ENCODE results near the gene RAMAC.

The RAMAC gene

GRCh38 chr15:82968066-82968465 is 17.9 kb upstream of the RAMAC start:
- no peaks in the 10 kb centered on the region for H3K9me3 ChIP-seq (replicated peaks in 1 of 2; ENCODE audit: control insufficient read depth in 2 of 2, insufficient read depth in 1 of 2, low read depth in 1 of 2, low read length in 2 of 2)
- H2AFZ ChIP-seq (ENCODE audit: low read length), result no peak overlapping the region
- H3K14ac ChIP-seq (ENCODE audit: low read length), result no peak overlapping the region
- H2BK12ac ChIP-seq (ENCODE audit: low read length), result no peak overlapping the region
- no peak overlapping the region for H4K91ac ChIP-seq (ENCODE audit: low read depth, low read length, poor library complexity)
- H3K18ac ChIP-seq (ENCODE audit: low read length), result no peak overlapping the region
- no peak overlapping the region for H3K9ac ChIP-seq (ENCODE audit: low read depth, low read length, poor library complexity)
- no peak overlapping the region for H2BK120ac ChIP-seq (ENCODE audit: low read depth, low read length)
- no peaks in the 10 kb centered on the region for H3K36me3 ChIP-seq (replicated peaks in 1 of 2; ENCODE audit: control insufficient read depth in 2 of 2, insufficient read depth in 2 of 2, low read length in 2 of 2)
- no peaks in the 10 kb centered on the region for H3K79me1 ChIP-seq (ENCODE audit: low read depth, low read length)
- no CpG with 5 or more reads among the region's 4 CpGs for WGBS, 2 donors (ENCODE audit: extremely low coverage in 2 of 2, insufficient read length in 2 of 2, insufficient replicate concordance in 1 of 2)
- H3K4me3 ChIP-seq (ENCODE audit: low read length in 2 of 2), result no peak overlapping the region
- H2BK15ac ChIP-seq (ENCODE audit: low read length), result no peak overlapping the region
- H3K4ac ChIP-seq (ENCODE audit: low read length), result no peak overlapping the region
- H3K27me3 ChIP-seq (ENCODE audit: control insufficient read depth in 3 of 3, insufficient read depth in 3 of 3, low read depth in 1 of 3, low read length in 3 of 3), result no peaks in the 10 kb centered on the region
- H3K4me1 ChIP-seq (ENCODE audit: control insufficient read depth in 2 of 2, insufficient read depth in 1 of 2, low read depth in 1 of 2, low read length in 2 of 2), result no peaks in the 10 kb centered on the region
- no peak overlapping the region for H2AK5ac ChIP-seq (ENCODE audit: low read depth, low read length)
- H2BK5ac ChIP-seq (ENCODE audit: low read length), result no peak overlapping the region
- no peak overlapping the region for H3K27ac ChIP-seq (replicated peaks; ENCODE audit: low read length)
- no peak overlapping the region for H3K4me2 ChIP-seq (ENCODE audit: insufficient read depth, low read length, poor library complexity, severe bottlenecking)
- no peak overlapping the region for H3K23ac ChIP-seq (ENCODE audit: low read depth, low read length, poor library complexity)
- DNase-seq (ENCODE audit: low spot score), result no peak
- no peak overlapping the region for H4K8ac ChIP-seq (ENCODE audit: low read depth, low read length)

DNA sequence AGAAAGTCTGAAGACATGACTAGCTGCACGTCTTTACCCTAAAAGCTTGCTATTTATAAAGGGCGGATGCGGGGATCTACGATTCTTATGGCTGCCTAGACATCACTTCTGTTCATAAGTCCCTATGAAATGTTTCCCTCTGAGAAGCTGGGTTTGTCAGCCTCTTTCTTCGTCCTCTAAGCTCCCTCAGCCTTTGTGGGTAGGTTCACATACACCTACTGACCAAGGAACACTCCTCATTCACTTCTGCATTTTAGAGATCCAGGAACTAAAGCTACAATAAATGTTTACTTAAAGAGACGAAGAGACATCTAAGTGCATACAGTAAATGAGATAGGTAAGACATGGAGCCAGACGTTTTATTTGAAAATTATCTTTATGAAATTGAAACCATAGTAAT is 16.7 kb upstream of the RAMAC start:
- Histone ChIP-seq H4K8ac (ENCODE audit: low read depth, low read length) (no peak overlapping the region), H3K23ac (ENCODE audit: low read depth, low read length, poor library complexity) (no peak overlapping the region), H3K18ac (ENCODE audit: low read length) (no peak overlapping the region), H3K9me3 (replicated peaks in 1 of 2; ENCODE audit: control insufficient read depth in 2 of 2, insufficient read depth in 1 of 2, low read depth in 1 of 2, low read length in 2 of 2) (no peaks in the 10 kb centered on the region), H2AFZ (ENCODE audit: low read length) (no peak overlapping the region), H3K4me1 (ENCODE audit: control insufficient read depth in 2 of 2, insufficient read depth in 1 of 2, low read depth in 1 of 2, low read length in 2 of 2) (no peaks in the 10 kb centered on the region), H3K79me1 (ENCODE audit: low read depth, low read length) (no peaks in the 10 kb centered on the region), H3K27ac (replicated peaks; ENCODE audit: low read length) (no peak overlapping the region), H2BK15ac (ENCODE audit: low read length) (no peak overlapping the region), H3K27me3 (ENCODE audit: control insufficient read depth in 3 of 3, insufficient read depth in 3 of 3, low read depth in 1 of 3, low read length in 3 of 3) (no peaks in the 10 kb centered on the region), H3K4ac (ENCODE audit: low read length) (no peak overlapping the region), H3K36me3 (replicated peaks in 1 of 2; ENCODE audit: control insufficient read depth in 2 of 2, insufficient read depth in 2 of 2, low read length in 2 of 2) (no peaks in the 10 kb centered on the region), H3K14ac (ENCODE audit: low read length) (no peak overlapping the region), H3K4me3 (ENCODE audit: low read length in 2 of 2) (no peak overlapping the region), H4K91ac (ENCODE audit: low read depth, low read length, poor library complexity) (no peak overlapping the region), H3K4me2 (ENCODE audit: insufficient read depth, low read length, poor library complexity, severe bottlenecking) (no peak overlapping the region), H3K9ac (ENCODE audit: low read depth, low read length, poor library complexity) (no peak overlapping the region), H2BK5ac (ENCODE audit: low read length) (no peak overlapping the region), H2AK5ac (ENCODE audit: low read depth, low read length) (no peak overlapping the region), H2BK12ac (ENCODE audit: low read length) (no peak overlapping the region), H2BK120ac (ENCODE audit: low read depth, low read length) (no peak overlapping the region)
- no CpG with 5 or more reads among the region's 7 CpGs for WGBS, 2 donors (ENCODE audit: extremely low coverage in 2 of 2, insufficient read length in 2 of 2, insufficient replicate concordance in 1 of 2)
- DNase-seq (ENCODE audit: low spot score), result no peak

- no peak overlapping the region for H3K9ac ChIP-seq (ENCODE audit: low read depth, low read length, poor library complexity)
- H3K23ac ChIP-seq (ENCODE audit: low read depth, low read length, poor library complexity), result no peak overlapping the region
- no peak overlapping the region for H3K14ac ChIP-seq (ENCODE audit: low read length)
- no peak overlapping the region for H2BK5ac ChIP-seq (ENCODE audit: low read length)
- H3K4me3 ChIP-seq (ENCODE audit: low read length in 2 of 2), result no peak overlapping the region
- no peak overlapping the region for H2BK15ac ChIP-seq (ENCODE audit: low read length)
- no peak for DNase-seq (ENCODE audit: low spot score)
- H3K4me1 ChIP-seq (ENCODE audit: control insufficient read depth in 2 of 2, insufficient read depth in 1 of 2, low read depth in 1 of 2, low read length in 2 of 2), result no peaks in the 10 kb centered on the region
- H3K27ac ChIP-seq (replicated peaks; ENCODE audit: low read length), result no peak overlapping the region
- H4K8ac ChIP-seq (ENCODE audit: low read depth, low read length), result no peak overlapping the region
- H3K18ac ChIP-seq (ENCODE audit: low read length), result no peak overlapping the region
- H3K27me3 ChIP-seq (ENCODE audit: control insufficient read depth in 3 of 3, insufficient read depth in 3 of 3, low read depth in 1 of 3, low read length in 3 of 3), result no peaks in the 10 kb centered on the region
- no peak overlapping the region for H2BK12ac ChIP-seq (ENCODE audit: low read length)
- no peak overlapping the region for H3K4ac ChIP-seq (ENCODE audit: low read length)
- no peak overlapping the region for H2AFZ ChIP-seq (ENCODE audit: low read length)
- no CpG with 5 or more reads among the region's 3 CpGs for WGBS, 2 donors (ENCODE audit: extremely low coverage in 2 of 2, insufficient read length in 2 of 2, insufficient replicate concordance in 1 of 2)
- H3K9me3 ChIP-seq (replicated peaks in 1 of 2; ENCODE audit: control insufficient read depth in 2 of 2, insufficient read depth in 1 of 2, low read depth in 1 of 2, low read length in 2 of 2), result no peaks in the 10 kb centered on the region
- H2BK120ac ChIP-seq (ENCODE audit: low read depth, low read length), result no peak overlapping the region
- H3K79me1 ChIP-seq (ENCODE audit: low read depth, low read length), result no peaks in the 10 kb centered on the region
- H3K4me2 ChIP-seq (ENCODE audit: insufficient read depth, low read length, poor library complexity, severe bottlenecking), result no peak overlapping the region
- H3K36me3 ChIP-seq (replicated peaks in 1 of 2; ENCODE audit: control insufficient read depth in 2 of 2, insufficient read depth in 2 of 2, low read length in 2 of 2), result no peaks in the 10 kb centered on the region
- no peak overlapping the region for H2AK5ac ChIP-seq (ENCODE audit: low read depth, low read length)
- no peak overlapping the region for H4K91ac ChIP-seq (ENCODE audit: low read depth, low read length, poor library complexity)
Measured at GRCh38 chr15:82970078-82970686, 15.8 kb upstream of the RAMAC start.

DNA sequence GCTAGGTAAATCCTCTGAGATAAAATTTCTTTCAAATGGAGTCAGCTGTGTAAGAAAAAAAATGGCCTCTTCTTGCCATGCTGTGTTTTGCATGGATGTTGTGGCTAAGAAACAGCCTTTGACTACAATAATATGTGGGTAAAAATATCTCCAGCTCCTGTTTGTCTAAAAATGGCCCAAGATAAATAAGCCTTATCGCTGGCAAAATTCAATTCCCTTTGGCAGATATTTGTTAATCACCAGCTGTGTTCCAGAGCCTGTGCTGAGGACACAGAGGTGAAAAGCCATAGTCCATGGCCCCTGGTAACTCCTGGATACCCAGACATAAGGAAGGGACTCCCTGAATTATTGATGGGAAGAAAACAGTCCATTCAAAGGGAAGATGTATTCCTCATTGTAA is 15.3 kb upstream of the RAMAC start:
- H3K23ac ChIP-seq (ENCODE audit: low read depth, low read length, poor library complexity), result no peak overlapping the region
- H3K4me2 ChIP-seq (ENCODE audit: insufficient read depth, low read length, poor library complexity, severe bottlenecking), result no peak overlapping the region
- H2BK5ac ChIP-seq (ENCODE audit: low read length), result no peak overlapping the region
- no peak overlapping the region for H3K18ac ChIP-seq (ENCODE audit: low read length)
- H2BK120ac ChIP-seq (ENCODE audit: low read depth, low read length), result no peak overlapping the region
- no peaks in the 10 kb centered on the region for H3K27me3 ChIP-seq (ENCODE audit: control insufficient read depth in 3 of 3, insufficient read depth in 3 of 3, low read depth in 1 of 3, low read length in 3 of 3)
- H2BK15ac ChIP-seq (ENCODE audit: low read length), result no peak overlapping the region
- no peak overlapping the region for H3K9ac ChIP-seq (ENCODE audit: low read depth, low read length, poor library complexity)
- no peak overlapping the region for H2BK12ac ChIP-seq (ENCODE audit: low read length)
- H3K14ac ChIP-seq (ENCODE audit: low read length), result no peak overlapping the region
- H3K4me3 ChIP-seq (ENCODE audit: low read length in 2 of 2), result no peak overlapping the region
- H3K36me3 ChIP-seq (replicated peaks in 1 of 2; ENCODE audit: control insufficient read depth in 2 of 2, insufficient read depth in 2 of 2, low read length in 2 of 2), result no peaks in the 10 kb centered on the region
- H4K91ac ChIP-seq (ENCODE audit: low read depth, low read length, poor library complexity), result no peak overlapping the region
- WGBS, 2 donors (ENCODE audit: extremely low coverage in 2 of 2, insufficient read length in 2 of 2, insufficient replicate concordance in 1 of 2), result no CpG with 5 or more reads among the region's 1 CpG
- no peak overlapping the region for H3K4ac ChIP-seq (ENCODE audit: low read length)
- no peaks in the 10 kb centered on the region for H3K4me1 ChIP-seq (ENCODE audit: control insufficient read depth in 2 of 2, insufficient read depth in 1 of 2, low read depth in 1 of 2, low read length in 2 of 2)
- no peak overlapping the region for H3K27ac ChIP-seq (replicated peaks; ENCODE audit: low read length)
- no peak for DNase-seq (ENCODE audit: low spot score)
- H2AK5ac ChIP-seq (ENCODE audit: low read depth, low read length), result no peak overlapping the region
- H3K79me1 ChIP-seq (ENCODE audit: low read depth, low read length), result no peaks in the 10 kb centered on the region
- no peak overlapping the region for H2AFZ ChIP-seq (ENCODE audit: low read length)
- no peaks in the 10 kb centered on the region for H3K9me3 ChIP-seq (replicated peaks in 1 of 2; ENCODE audit: control insufficient read depth in 2 of 2, insufficient read depth in 1 of 2, low read depth in 1 of 2, low read length in 2 of 2)
- no peak overlapping the region for H4K8ac ChIP-seq (ENCODE audit: low read depth, low read length)

Measured in neuronal stem cell (in vitro differentiated cells).